Measurements from ENCODE around the gene PANX2. TPM values are rescaled to one million over a fixed set of nuclear protein-coding genes. Genes with fewer than 3 reads are reported as not detected.

PANX2 gene
- total RNA-seq, 2 donors from 2014 or later: 0.67 to 1.7 TPM

DNA sequence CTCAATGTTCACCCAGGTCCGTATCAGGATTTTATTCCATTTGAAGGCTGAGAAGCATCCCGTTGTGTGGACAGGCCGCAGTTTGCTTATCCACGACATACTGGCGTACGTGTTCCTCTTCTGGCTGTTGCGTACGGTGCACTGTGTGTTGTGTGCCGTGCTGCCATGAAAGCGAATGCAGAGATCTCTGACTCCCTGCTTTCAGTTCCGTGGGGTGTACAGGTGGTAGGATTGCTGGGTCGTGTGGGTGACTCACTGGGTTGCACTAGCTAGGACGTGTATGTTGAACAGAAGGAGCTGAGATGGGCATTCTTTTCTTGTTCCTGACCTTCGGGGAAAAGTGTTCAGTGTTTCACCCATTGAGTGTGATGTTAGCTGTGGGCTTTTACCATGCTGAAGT lies 40.6 kb downstream of the PANX2 start:
- Histone ChIP-seq H3K4me3 (no peak overlapping the region), H3K27ac (no peak overlapping the region), H3K4me1 (peaks cover 0 to 27% of the 10 kb centered on the region in 2 donors), H3K36me3 (peaks cover 59% of the 10 kb centered on the region), H3K9me3 (no peaks in the 10 kb centered on the region), H3K27me3 (no peaks in the 10 kb centered on the region)
- TF ChIP-seq CTCF (IDR thresholded peaks at IDR 0.05): no peak
- no peak for DNase-seq (ENCODE audit: low spot score)

DNA sequence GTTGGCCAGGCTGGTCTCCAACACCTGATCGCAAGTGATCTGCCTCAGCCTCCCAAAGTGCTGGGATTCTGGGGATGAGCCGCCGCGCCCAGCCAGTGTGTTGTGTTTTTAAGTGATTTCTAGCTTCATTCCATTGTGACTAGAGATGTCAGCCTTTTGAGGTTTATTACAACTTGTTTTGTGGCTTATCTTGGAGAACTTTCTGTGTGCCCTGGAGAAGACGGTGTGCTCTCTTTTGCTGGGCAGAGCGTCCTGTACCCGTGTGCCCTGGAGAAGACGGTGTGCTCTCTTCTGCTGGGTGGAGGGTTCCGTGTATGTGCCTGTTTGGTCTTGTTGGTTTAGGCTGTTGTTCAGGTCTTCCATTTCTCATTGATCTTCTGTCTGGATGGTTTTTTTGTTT lies 42.7 kb downstream of the PANX2 start:
- no peak for TF ChIP-seq CTCF (IDR thresholded peaks at IDR 0.05)

GRCh38 chr22:50215297-50216054 lies 44.9 kb downstream of the PANX2 start:
- no peak overlapping the region for H3K27ac ChIP-seq
- H3K4me1 ChIP-seq: peaks cover 0 to 4% of the 10 kb centered on the region in 2 donors
- no peaks in the 10 kb centered on the region for H3K27me3 ChIP-seq
- DNase-seq (ENCODE audit: low spot score): no peak
- no peak for TF ChIP-seq CTCF (IDR thresholded peaks at IDR 0.05)
- H3K4me3 ChIP-seq: no peak overlapping the region
- no peaks in the 10 kb centered on the region for H3K9me3 ChIP-seq
- peaks cover 78% of the 10 kb centered on the region for H3K36me3 ChIP-seq

More for the DNA sequence above, 42.7 kb downstream of the PANX2 start:
- peaks cover 67% of the 10 kb centered on the region for H3K36me3 ChIP-seq
- peaks cover 0 to 11% of the 10 kb centered on the region in 2 donors for H3K4me1 ChIP-seq
- H3K4me3 ChIP-seq: no peak overlapping the region
- no peak for DNase-seq (ENCODE audit: low spot score)
- H3K9me3 ChIP-seq: no peaks in the 10 kb centered on the region
- no peaks in the 10 kb centered on the region for H3K27me3 ChIP-seq
- no peak overlapping the region for H3K27ac ChIP-seq

DNA sequence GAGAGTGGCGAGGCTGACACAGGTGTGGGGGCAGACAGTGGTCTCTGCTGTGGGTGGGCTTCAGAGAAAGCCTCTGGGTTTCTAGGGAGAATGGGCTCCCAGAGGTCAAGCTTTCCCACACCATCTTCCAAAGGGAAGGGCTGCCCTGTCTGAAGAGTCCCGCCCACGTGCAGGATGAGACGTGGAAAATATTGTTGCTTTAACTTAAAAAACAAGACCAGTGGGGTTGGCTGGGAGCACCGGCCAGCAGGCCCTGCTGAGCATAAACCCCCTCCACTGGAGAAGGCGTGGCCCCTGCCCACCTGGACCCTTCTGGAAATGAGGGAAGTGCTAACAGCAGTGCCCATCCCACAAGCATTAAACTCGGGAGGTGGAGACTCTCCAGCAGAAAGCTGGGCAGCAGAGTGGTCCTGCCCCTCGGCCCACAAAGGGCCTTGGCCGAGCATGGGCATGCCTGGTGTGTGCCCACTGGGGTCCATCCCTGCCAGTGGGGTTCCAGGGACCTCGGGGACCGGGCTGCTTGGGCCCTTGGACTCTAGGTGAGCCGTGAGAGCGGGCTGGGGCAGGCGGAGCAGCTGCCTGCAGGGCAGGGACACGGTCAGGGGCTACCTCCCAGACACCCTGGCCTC lies 45.6 kb downstream of the PANX2 start:
- peaks cover 0 to 4% of the 10 kb centered on the region in 2 donors for H3K4me1 ChIP-seq
- no peaks in the 10 kb centered on the region for H3K27me3 ChIP-seq
- no peaks in the 10 kb centered on the region for H3K9me3 ChIP-seq
- no peak for TF ChIP-seq CTCF (IDR thresholded peaks at IDR 0.05)
- H3K36me3 ChIP-seq: peaks cover 78% of the 10 kb centered on the region
- H3K27ac ChIP-seq: no peak overlapping the region
- H3K4me3 ChIP-seq: no peak overlapping the region
- no peak for DNase-seq (ENCODE audit: low spot score)

DNA sequence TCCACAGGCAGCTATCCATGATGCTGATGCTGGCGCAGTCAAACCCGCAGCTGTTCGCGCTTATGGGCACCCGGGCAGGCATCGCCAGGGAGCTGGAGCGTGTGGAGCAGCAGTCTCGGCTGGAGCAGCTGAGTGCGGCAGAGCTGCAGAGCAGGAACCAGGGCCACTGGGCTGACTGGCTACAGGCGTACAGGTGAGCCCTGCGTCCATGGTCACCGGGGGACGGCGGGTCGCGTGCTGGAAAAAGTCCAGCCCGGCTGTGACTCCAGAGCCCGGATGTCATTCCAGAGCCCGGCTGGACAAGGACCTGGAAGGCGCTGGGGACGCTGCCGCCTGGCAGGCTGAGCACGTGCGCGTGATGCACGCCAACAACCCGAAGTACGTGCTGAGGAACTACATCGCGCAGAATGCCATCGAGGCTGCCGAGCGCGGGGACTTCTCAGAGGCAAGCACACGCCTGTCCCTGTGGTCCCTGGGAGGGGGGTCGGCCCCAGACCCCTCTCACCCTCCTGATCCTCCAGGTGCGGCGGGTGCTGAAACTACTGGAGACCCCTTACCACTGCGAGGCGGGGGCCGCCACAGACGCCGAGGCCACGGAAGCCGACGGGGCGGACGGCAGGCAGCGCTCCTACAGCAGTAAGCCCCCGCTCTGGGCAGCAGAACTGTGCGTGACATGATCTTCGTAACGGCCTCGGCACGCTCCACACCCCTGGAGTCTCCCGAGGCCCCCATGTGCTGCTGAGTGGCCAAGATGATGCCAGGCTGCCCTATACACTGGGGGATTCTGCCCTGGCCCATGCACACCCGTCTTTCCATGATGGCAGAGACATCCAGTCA lies 46.4 kb downstream of the PANX2 start:
- Histone ChIP-seq H3K4me1 (peaks cover 0 to 4% of the 10 kb centered on the region in 2 donors), H3K27me3 (no peaks in the 10 kb centered on the region), H3K27ac (no peak overlapping the region), H3K4me3 (no peak overlapping the region), H3K36me3 (peaks cover 84% of the 10 kb centered on the region), H3K9me3 (no peaks in the 10 kb centered on the region)
- TF ChIP-seq CTCF (IDR thresholded peaks at IDR 0.05): no peak
- DNase-seq (ENCODE audit: low spot score): no peak

Measured in right atrium auricular region (tissue), 2 donors.